Fibroblast of lung (primary cell): ENCODE results near the gene TRIM38. TPM values are rescaled to one million over a fixed set of nuclear protein-coding genes. Genes with fewer than 3 reads are reported as not detected.
"Not testable (repeated sequence)": the region's sequence is repeated elsewhere in the genome, so short reads cannot be mapped to it uniquely, and the experiment has no call there.

ENCODE experiments used
- DNase-seq, 2 donors: peaks; one replicate each; pipeline versions ENCODE4 v3.0.0 to v3.0.0-alpha.2; 2010; ENCODE audit warnings: low read depth in 2 of 2
- H2AFZ ChIP-seq: 2 replicates; pipeline ENCODE4 v1.5.1; 2012; ENCODE audit warnings: low read length, control low read depth, inconsistent platforms
- H3K27ac ChIP-seq: 2 replicates; pipeline ENCODE4 v1.5.1; 2011; ENCODE audit warnings: low read length, control low read depth; ENCODE audit not compliant: insufficient read depth
- H3K27me3 ChIP-seq: 2 replicates; pipeline ENCODE4 v1.5.1; 2011; ENCODE audit warnings: mild to moderate bottlenecking, low read length; ENCODE audit not compliant: control insufficient read depth, insufficient read depth
- H3K36me3 ChIP-seq: 2 replicates; pipeline ENCODE4 v1.5.1; 2011; ENCODE audit warnings: low read length; ENCODE audit not compliant: control insufficient read depth, insufficient read depth
- H3K4me1 ChIP-seq: 2 replicates; pipeline ENCODE4 v1.5.1; 2011; ENCODE audit warnings: low read length; ENCODE audit not compliant: control insufficient read depth, insufficient read depth; ENCODE audit errors: extremely low read depth
- H3K4me2 ChIP-seq: 2 replicates; pipeline ENCODE4 v1.5.1; 2011; ENCODE audit warnings: low read length, control low read depth; ENCODE audit not compliant: insufficient read depth; ENCODE audit errors: extremely low read depth
- H3K4me3 ChIP-seq, 4 experiments: fragments of 200-600 bp in 1 of 4; sonication (generic) in 1 of 4; replicated peaks in 1 of 4; 2 replicates each; pipeline ENCODE4 v1.5.1; 2011 to 2016; ENCODE audit warnings: low read length in 4 of 4, low read depth in 3 of 4, mild to moderate bottlenecking in 3 of 4, control low read depth in 2 of 4, inconsistent platforms in 1 of 4, mixed read lengths in 1 of 4; ENCODE audit not compliant: insufficient read depth in 1 of 4; ENCODE audit errors: control extremely low read depth in 1 of 4
- H3K79me2 ChIP-seq: 2 replicates; pipeline ENCODE4 v1.5.1; 2012; ENCODE audit warnings: mild to moderate bottlenecking, low read length, inconsistent platforms; ENCODE audit not compliant: control insufficient read depth, insufficient read depth
- H3K9ac ChIP-seq: 2 replicates; pipeline ENCODE4 v1.5.1; 2011; ENCODE audit warnings: mild to moderate bottlenecking, low read length, control low read depth; ENCODE audit not compliant: insufficient read depth
- H3K9me3 ChIP-seq: 2 replicates; pipeline ENCODE4 v1.5.1; 2012; ENCODE audit warnings: low read depth, low read length; ENCODE audit not compliant: control insufficient read depth, insufficient read depth
- H4K20me1 ChIP-seq: 2 replicates; pipeline ENCODE4 v1.5.1; 2011; ENCODE audit warnings: low read length; ENCODE audit not compliant: control insufficient read depth, insufficient read depth; ENCODE audit errors: extremely low read depth
- EZH2 ChIP-seq: IDR thresholded peaks from 2 replicates; pipeline ENCODE4 v1.5.1; 2012; ENCODE audit warnings: low read length, control low read depth, mild to moderate bottlenecking; ENCODE audit errors: missing control alignments
- polyA plus RNA-seq, 2 donors: library from polyadenylated mRNA; depleted of rRNA in 1 of 2; stranded (reverse) in 1 of 2; unstranded in 1 of 2; fragments of >200 nt; gene quantifications; 2 replicates each; pipeline ENCODE4 v1.2.1, GENCODE V29; 2011 to 2012; ENCODE audit warnings: missing spikeins in 1 of 2
- total RNA-seq: library from RNA; depleted of rRNA; stranded (reverse); fragments of >200 nt; gene quantifications from 2 replicates; pipeline ENCODE4 v1.2.1, GENCODE V29; 2014
- TF ChIP-seq, protein P1 (sequence below), 2 donors: IDR thresholded peaks in 1 of 2; conservative IDR thresholded peaks in 1 of 2; 1 replicate in 1 of 2; 2 replicates in 1 of 2; pipeline ENCODE4 v1.5.1; 2011 to 2012; ENCODE audit warnings: low read length in 2 of 2, control low read depth in 1 of 2, inconsistent platforms in 1 of 2, low read depth in 1 of 2, mild to moderate bottlenecking in 1 of 2

TRIM38 gene
- total and polyA plus RNA-seq, 2 donors (not counting 1 experiment from before 2014, with no cell fraction given), result 7.6 to 14.5 TPM

DNA sequence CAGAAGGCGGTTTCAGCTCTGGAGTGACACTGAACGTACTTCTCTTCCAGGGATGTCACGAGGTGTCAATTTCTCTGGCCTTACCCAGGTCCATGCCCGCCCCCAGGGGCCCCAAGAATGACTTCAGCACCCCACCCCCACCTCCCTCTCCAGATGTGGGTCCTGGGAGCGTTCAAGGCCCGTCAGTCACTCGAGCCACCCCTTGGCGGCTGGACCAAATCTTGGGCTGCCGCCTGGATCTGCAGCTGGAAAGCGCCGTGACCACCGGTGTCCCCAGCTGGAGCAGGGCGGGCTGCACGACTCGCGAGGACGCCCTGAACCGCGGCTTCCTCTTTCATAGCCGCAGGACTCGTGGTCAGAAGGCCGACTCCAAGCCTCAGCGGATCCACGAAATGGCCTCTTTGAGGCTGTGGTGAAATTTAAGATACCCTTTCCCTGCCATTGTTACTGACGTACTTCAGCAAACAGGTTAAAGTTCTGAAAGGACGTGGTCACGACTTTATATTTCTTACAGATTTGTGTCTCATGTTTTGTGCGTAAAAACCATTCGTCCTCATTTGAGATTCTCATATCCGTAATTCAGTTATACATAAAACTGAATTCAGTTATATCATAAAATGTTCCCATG lies 29.3 kb downstream of the TRIM38 start:
- Histone ChIP-seq H4K20me1 (no peaks in the 10 kb centered on the region), H3K36me3 (peaks cover 3% of the 10 kb centered on the region), H3K27me3 (no peaks in the 10 kb centered on the region), H3K9me3 (no peaks in the 10 kb centered on the region), H3K4me1 (peaks cover 4% of the 10 kb centered on the region), H3K9ac (peak overlapping the region; percentile 68), H2AFZ (peak overlapping the region; percentile 95), H3K27ac (peak overlapping the region; percentile 91), H3K4me2 (peak overlapping the region; percentile 99), H3K79me2 (peaks cover 2% of the 10 kb centered on the region), H3K4me3 (peak overlapping the region; percentile 39 to 79 (median 58))
- peak; percentile 56 to 73 for DNase-seq
- TF ChIP-seq EZH2, result no peak
- TF ChIP-seq, protein P1, sequence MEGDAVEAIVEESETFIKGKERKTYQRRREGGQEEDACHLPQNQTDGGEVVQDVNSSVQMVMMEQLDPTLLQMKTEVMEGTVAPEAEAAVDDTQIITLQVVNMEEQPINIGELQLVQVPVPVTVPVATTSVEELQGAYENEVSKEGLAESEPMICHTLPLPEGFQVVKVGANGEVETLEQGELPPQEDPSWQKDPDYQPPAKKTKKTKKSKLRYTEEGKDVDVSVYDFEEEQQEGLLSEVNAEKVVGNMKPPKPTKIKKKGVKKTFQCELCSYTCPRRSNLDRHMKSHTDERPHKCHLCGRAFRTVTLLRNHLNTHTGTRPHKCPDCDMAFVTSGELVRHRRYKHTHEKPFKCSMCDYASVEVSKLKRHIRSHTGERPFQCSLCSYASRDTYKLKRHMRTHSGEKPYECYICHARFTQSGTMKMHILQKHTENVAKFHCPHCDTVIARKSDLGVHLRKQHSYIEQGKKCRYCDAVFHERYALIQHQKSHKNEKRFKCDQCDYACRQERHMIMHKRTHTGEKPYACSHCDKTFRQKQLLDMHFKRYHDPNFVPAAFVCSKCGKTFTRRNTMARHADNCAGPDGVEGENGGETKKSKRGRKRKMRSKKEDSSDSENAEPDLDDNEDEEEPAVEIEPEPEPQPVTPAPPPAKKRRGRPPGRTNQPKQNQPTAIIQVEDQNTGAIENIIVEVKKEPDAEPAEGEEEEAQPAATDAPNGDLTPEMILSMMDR (conservative IDR thresholded peaks at IDR 0.05 in 1 of 2, IDR thresholded peaks at IDR 0.05 in 1 of 2; ENCODE audit: low read depth in 1 of 2, low read length in 2 of 2), result no peak

DNA sequence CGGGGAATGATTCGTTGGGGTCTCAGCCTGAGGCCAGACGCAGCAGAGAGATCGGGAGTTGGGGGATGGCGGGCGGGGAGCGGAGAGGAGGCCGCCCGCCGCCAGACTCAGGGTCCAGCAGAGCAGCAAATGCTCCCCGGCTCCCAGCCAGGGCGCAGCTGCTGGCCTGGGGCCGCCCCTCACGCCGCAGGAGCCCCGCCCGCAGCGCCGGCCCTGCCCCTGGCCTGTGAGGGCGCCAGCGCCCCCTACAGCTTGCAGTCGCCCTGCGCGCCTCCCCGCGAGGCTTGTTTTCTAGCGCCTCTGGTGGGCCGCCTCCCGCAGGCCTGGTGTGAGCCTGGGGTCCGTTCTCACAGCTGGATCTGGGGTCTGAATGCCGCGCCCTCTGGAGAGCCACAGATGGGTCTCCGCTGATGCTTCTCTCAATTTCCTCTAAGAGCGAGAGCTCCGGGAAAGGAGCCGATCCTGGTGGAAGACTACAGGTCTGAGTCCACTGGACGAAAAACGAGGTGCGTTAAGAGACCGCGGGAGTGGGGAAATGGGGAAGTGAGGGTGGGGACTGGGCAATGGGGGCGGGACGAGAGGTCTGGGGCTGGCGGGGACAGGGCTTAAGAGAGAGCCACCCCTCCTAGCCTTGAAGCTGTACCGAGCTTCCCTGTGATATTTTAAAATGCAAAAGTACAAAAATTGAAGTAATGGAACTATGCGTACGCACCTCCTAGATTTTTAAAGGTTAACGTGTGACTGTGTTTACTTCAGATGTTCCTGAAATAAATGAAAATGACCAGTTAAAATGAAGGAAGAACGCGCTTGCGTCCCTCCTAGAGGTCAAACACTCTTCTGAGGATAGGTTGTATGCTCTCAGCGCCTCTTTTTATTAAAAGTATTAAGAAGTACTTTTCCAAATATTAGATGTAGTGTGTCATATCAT lies 30.1 kb downstream of the TRIM38 start:
- peak overlapping the region; percentile 99 for H3K4me2 ChIP-seq
- H2AFZ ChIP-seq, result peak overlapping the region; percentile 95
- peaks cover 3% of the 10 kb centered on the region for H3K36me3 ChIP-seq
- H4K20me1 ChIP-seq, result no peaks in the 10 kb centered on the region
- H3K4me1 ChIP-seq, result peaks cover 4% of the 10 kb centered on the region
- peaks cover 2% of the 10 kb centered on the region for H3K79me2 ChIP-seq
- peak overlapping the region; percentile 68 for H3K9ac ChIP-seq
- H3K27ac ChIP-seq, result peak overlapping the region; percentile 91
- H3K27me3 ChIP-seq, result no peaks in the 10 kb centered on the region
- no peaks in the 10 kb centered on the region for H3K9me3 ChIP-seq
- DNase-seq, result peak; percentile 87 to 93
- no peak for TF ChIP-seq EZH2
- TF ChIP-seq, protein P1 (conservative IDR thresholded peaks at IDR 0.05 in 1 of 2, IDR thresholded peaks at IDR 0.05 in 1 of 2; ENCODE audit: low read depth in 1 of 2, low read length in 2 of 2), result peak; percentile 84 to 99
- peak overlapping the region; percentile 39 to 84 (median 64) for H3K4me3 ChIP-seq

DNA sequence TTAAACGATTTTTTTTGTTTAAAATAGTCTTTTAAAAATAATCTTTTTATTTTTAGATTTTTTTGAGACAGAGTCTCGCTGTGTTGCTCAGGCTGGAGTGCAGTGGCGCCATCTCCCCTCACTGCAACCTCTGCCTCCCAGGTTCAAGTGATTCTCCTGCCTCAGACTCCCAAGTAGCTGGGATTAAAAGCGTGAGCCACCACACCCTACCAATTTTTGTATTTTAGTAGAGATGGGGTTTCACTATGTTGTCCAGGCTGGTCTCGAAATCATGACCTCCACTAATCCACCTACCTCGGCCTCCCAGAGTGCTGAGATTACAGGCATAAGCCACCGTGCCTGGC lies 30.7 kb downstream of the TRIM38 start:
- not testable (repeated sequence) for H3K9ac ChIP-seq, DNase-seq, H3K9me3 ChIP-seq, H3K4me1 ChIP-seq, H3K36me3 ChIP-seq, H3K27me3 ChIP-seq, H3K79me2 ChIP-seq, H4K20me1 ChIP-seq
- Histone ChIP-seq H3K4me3 (peak overlapping the region; percentile 39 to 84 (median 64)), H3K27ac (peak overlapping the region; percentile 91), H2AFZ (peak overlapping the region; percentile 52), H3K4me2 (peak overlapping the region; percentile 93)
